ENCODE measurements around the gene MIEF2.

Gene MIEF2

GRCh38 chr17:18224387-18225120 is 35.9 kb upstream of the MIEF2 start:
- TF ChIP-seq CTCF (conservative IDR thresholded peaks at IDR 0.05; ENCODE audit: low read length): no peak
- TF ChIP-seq EZH2phosphoT487 (IDR thresholded peaks at IDR 0.05; ENCODE audit: borderline replicate concordance): no peak

DNA sequence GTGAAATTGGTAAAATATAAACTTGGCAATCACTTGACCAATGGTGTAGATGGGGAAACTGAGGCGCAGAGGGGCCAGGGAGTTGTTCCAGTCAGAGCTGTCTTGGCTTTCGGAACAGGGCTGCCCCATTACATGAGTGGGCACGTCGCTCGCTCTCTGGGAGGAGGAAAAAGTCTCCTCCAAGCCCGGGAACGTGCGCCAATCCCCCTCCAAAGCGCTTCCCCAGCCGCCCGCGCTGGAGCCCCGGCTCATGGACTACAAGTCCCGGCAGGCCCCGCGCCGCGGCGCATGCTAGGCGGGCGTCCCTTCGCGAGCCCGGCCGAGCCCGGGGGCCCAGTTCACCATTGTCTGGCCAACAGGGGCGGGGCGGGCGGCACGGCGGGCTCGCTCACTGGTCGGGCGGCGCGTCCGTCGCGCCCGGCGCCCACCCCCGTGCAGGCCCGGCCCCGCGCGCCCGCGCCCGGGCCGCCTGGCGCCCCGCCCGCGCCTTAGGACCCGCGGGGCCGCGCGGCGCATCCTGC is 35.3 kb upstream of the MIEF2 start, which contains the start of gene LLGL1:
Gene LLGL1 (plus strand): TSS at position 515 of the 521 bp plus-strand sequence. CDS start 48 bp downstream, outside the sequence.
- Histone ChIP-seq H3K79me2 (ENCODE audit: insufficient read depth, low read length) (peaks cover 31% of the 10 kb centered on the region), H3K9me2 (replicated peaks; ENCODE audit: low read depth, low read length) (no peaks in the 10 kb centered on the region), H3K4me1 (ENCODE audit: insufficient read depth, low read length, poor library complexity, severe bottlenecking) (peaks cover 22% of the 10 kb centered on the region), H2AFZ (ENCODE audit: low read length) (peak within 1 kb of the TSS; percentile 96), H3K4me2 (ENCODE audit: low read depth, low read length, poor library complexity, severe bottlenecking) (peak within 1 kb of the TSS; percentile 99), H3K27me3 (ENCODE audit: insufficient read depth, low read length, poor library complexity, severe bottlenecking) (no peaks in the 10 kb centered on the region), H3K9me3 (ENCODE audit: insufficient read depth, low read depth, low read length) (no peaks in the 10 kb centered on the region), H4K20me1 (ENCODE audit: insufficient read depth, low read length, poor library complexity, severe bottlenecking) (peaks cover 7% of the 10 kb centered on the region), H3K36me3 (ENCODE audit: insufficient read depth, low read length) (no peaks in the 10 kb centered on the region), H3K4me3 (ENCODE audit: low read length, poor library complexity, severe bottlenecking) (peak within 1 kb of the TSS; percentile 100), H3F3A (ENCODE audit: low read depth) (no peaks in the 10 kb centered on the region), H3K9ac (ENCODE audit: low read depth, low read length, poor library complexity, severe bottlenecking) (peak within 1 kb of the TSS; percentile 80)
- no peak for TF ChIP-seq CTCF (conservative IDR thresholded peaks at IDR 0.05; ENCODE audit: low read length)
- TF ChIP-seq EZH2phosphoT487 (IDR thresholded peaks at IDR 0.05; ENCODE audit: borderline replicate concordance): no peak

More at GRCh38 chr17:18224387-18225120, 35.9 kb upstream of the MIEF2 start:
- H3K27me3 ChIP-seq (ENCODE audit: insufficient read depth, low read length, poor library complexity, severe bottlenecking): no peaks in the 10 kb centered on the region
- no peaks in the 10 kb centered on the region for H3K36me3 ChIP-seq (ENCODE audit: insufficient read depth, low read length)
- peak overlapping the region; percentile 69 for H3K4me3 ChIP-seq (ENCODE audit: low read length, poor library complexity, severe bottlenecking)
- H4K20me1 ChIP-seq (ENCODE audit: insufficient read depth, low read length, poor library complexity, severe bottlenecking): peaks cover 7% of the 10 kb centered on the region
- H3K79me2 ChIP-seq (ENCODE audit: insufficient read depth, low read length): peaks cover 29% of the 10 kb centered on the region
- H3K4me1 ChIP-seq (ENCODE audit: insufficient read depth, low read length, poor library complexity, severe bottlenecking): peaks cover 22% of the 10 kb centered on the region
- H3K9me2 ChIP-seq (replicated peaks; ENCODE audit: low read depth, low read length): no peaks in the 10 kb centered on the region
- no peaks in the 10 kb centered on the region for H3K9me3 ChIP-seq (ENCODE audit: insufficient read depth, low read depth, low read length)
- H3F3A ChIP-seq (ENCODE audit: low read depth): no peaks in the 10 kb centered on the region
- peak overlapping the region; percentile 96 for H2AFZ ChIP-seq (ENCODE audit: low read length)
- peak overlapping the region; percentile 61 for H3K9ac ChIP-seq (ENCODE audit: low read depth, low read length, poor library complexity, severe bottlenecking)
- peak overlapping the region; percentile 83 for H3K4me2 ChIP-seq (ENCODE audit: low read depth, low read length, poor library complexity, severe bottlenecking)

- peaks cover 22% of the 10 kb centered on the region for H3K4me1 ChIP-seq (ENCODE audit: insufficient read depth, low read length, poor library complexity, severe bottlenecking)
These were observed 34.7 kb upstream of the MIEF2 start for GRCh38 chr17:18225642-18226283.

More at GRCh38 chr17:18225642-18226283, 34.7 kb upstream of the MIEF2 start:
- Histone ChIP-seq H2AFZ (ENCODE audit: low read length) (peak overlapping the region; percentile 93), H3K79me2 (ENCODE audit: insufficient read depth, low read length) (peaks cover 32% of the 10 kb centered on the region), H3K4me2 (ENCODE audit: low read depth, low read length, poor library complexity, severe bottlenecking) (peak overlapping the region; percentile 99), H3K9me3 (ENCODE audit: insufficient read depth, low read depth, low read length) (no peaks in the 10 kb centered on the region), H3K9ac (ENCODE audit: low read depth, low read length, poor library complexity, severe bottlenecking) (peak overlapping the region; percentile 80), H3K9me2 (replicated peaks; ENCODE audit: low read depth, low read length) (no peaks in the 10 kb centered on the region), H3K27me3 (ENCODE audit: insufficient read depth, low read length, poor library complexity, severe bottlenecking) (no peaks in the 10 kb centered on the region), H3F3A (ENCODE audit: low read depth) (no peaks in the 10 kb centered on the region), H3K4me3 (ENCODE audit: low read length, poor library complexity, severe bottlenecking) (peak overlapping the region; percentile 100), H3K36me3 (ENCODE audit: insufficient read depth, low read length) (no peaks in the 10 kb centered on the region), H4K20me1 (ENCODE audit: insufficient read depth, low read length, poor library complexity, severe bottlenecking) (peaks cover 7% of the 10 kb centered on the region)
- TF ChIP-seq EZH2phosphoT487 (IDR thresholded peaks at IDR 0.05; ENCODE audit: borderline replicate concordance) (no peak), CTCF (conservative IDR thresholded peaks at IDR 0.05; ENCODE audit: low read length) (no peak)

Measured in Loucy (cell line).